T-helper 2 cell (primary cell): ENCODE results near the gene RGN.
"Not testable (repeated sequence)": the region's sequence is repeated elsewhere in the genome, so short reads cannot be mapped to it uniquely, and the experiment has no call there.

Experiments
- DNase-seq, 5 experiments: peaks; one replicate each; pipeline versions ENCODE4 v3.0.0 to v3.0.0-alpha.2; 2012 to 2022
- total RNA-seq, 2 donors: gene quantifications; one replicate each; lab custom pipeline; 2026; lab: John Stamatoyannopoulos, UW

The RGN gene
- 0 reads per million in 2 donors for total RNA-seq

GRCh38 chrX:47078129-47079043 lies at the start of gene RGN:
Gene RGN, plus strand, starts transcription at chrX:47078443. Its CDS starts 2,702 bp downstream, at chrX:47081145.
- DNase-seq, result no peak

GRCh38 chrX:47030339-47030738 lies 47.9 kb upstream of the RGN start:
- DNase-seq, result peak in 2 of 5 experiments; percentile 2 to 44

- no peak for DNase-seq
Measured at GRCh38 chrX:47047989-47048388, 30.3 kb upstream of the RGN start.

DNA sequence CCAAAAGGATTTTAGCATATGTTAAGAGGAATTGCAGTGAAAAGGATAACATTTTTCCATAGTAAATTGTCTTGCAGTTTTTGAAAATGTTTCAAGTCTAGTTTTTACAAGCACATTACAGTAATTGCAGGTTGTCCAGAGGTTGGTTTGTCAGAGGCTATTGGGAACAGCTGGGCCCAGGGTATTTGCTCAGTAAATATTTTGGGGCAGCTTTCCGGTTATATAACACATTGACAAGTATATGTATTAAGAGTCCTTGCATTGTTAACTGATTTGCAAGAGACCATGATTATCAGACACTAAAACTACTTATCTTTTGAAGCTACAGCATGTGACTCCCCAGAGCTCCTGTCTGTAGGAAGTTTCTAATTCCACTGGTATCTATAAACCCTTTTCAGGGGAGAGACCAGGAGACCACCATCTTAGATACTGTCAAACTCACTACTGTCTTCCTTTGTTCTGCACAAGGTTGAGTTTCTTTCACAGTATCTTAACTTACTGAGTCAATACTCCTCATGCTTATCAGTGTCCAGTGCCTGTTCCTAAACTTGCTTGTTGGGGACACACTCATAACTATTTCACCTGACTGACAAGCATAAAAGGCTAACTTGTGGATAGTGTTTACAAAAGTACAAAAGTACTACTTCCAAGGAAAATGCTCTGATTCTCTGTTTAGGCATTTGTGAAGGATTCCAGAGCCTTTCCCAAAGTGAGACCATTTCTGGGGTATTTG lies 18.9 kb upstream of the RGN start:
- DNase-seq, result no peak

DNA sequence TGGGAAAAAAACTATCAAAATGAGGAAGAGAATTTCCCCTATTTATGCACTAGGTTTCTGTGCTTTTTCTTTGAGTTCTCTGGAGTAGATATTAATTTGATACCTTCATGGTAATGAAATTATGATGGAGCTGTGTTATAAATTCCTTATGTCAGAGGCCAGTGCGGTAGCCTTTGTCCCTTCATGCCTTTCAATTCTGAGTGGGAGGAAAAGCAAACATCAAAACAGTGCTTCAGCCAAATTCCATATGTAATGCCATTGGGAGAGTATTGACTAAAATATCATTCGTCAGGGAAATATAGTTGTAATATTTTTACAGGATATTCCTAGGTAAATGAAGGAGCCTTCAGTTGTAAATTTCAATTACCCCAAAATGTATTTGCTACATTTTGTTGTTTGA lies 17.5 kb upstream of the RGN start:
- no peak for DNase-seq

GRCh38 chrX:47061238-47061919 lies 16.9 kb upstream of the RGN start:
- DNase-seq, result no peak

DNA sequence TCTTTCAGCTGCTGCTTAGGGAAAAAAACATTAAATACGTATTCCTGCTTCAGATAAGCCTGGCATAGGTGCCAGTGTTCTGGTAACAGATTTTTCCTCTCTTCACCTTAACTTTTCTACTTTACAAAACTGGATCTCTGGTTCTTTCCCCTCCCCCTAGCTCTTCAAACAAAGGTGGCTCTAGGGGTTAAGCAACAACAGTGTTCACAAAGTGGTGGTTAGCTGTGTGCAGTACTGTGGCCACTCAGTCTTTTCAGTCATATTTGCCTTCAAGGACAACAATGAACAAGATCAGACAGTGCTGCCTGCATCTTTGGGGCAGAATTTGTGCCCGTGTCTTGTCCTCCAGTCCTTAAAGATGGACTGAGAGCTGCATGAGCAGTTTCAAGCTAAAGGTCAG lies 15.1 kb upstream of the RGN start:
- DNase-seq, result no peak

GRCh38 chrX:47068214-47068613 lies 10.0 kb upstream of the RGN start:
- DNase-seq, result no peak

DNA sequence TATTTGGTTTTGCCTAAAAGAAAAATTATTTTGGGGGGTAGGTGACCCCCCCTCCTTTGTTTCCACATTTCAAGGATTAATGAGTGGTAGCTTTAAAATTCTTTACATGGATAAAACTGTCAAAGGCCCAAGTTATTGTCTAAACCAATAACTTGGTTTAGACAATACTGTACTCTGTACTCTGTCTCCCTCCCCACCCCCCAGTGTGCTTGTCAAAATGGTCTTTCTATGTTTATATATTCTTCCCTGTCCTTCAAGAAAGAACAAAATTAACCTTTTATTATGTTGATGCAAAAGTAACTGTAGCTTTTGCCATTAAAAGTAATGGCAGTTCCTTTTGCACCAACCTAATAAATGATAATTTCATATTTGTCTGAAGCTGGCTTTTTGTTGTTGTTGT lies 9.5 kb upstream of the RGN start:
- no peak for DNase-seq

- DNase-seq, result no peak
Measured at GRCh38 chrX:47080215-47080914, 2.1 kb downstream of the RGN start.

- DNase-seq, result no peak
Measured at GRCh38 chrX:47080915-47081236, 2.6 kb downstream of the RGN start.

DNA sequence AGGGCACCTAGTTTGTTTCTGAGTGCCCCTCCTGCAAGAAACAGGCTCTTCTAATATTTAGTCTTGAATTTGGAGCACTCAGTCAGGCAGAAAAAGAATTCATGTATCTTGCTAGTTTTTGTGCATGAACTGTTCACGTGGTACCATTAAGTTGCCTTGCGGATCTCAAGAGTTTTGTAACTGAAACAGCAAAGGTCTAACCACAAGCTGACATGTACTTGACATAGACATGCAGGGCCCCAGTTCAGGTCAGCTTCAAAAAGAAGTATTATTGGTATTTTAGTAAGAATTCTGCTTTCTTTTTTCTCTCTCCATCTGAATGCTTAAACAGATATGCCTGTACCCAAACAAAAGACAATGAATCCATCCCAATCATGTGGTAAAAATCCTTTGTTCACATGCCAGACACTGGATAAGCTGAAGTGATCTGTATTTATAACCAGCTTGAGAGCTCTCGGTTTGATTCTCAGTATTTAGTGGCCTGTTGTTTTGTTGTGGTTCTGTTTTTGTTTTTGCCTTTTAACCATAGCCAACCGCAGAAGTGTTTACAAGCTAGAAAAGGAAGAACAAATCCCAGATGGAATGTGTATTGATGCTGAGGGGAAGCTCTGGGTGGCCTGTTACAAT lies 13.0 kb downstream of the RGN start:
- DNase-seq, result peak in 1 of 5 experiments; percentile 64

GRCh38 chrX:47093248-47093647 lies 15.0 kb downstream of the RGN start:
- peak in 1 of 5 experiments; percentile 46 for DNase-seq

GRCh38 chrX:47093860-47094259 lies 15.6 kb downstream of the RGN start:
- no peak for DNase-seq

GRCh38 chrX:47097018-47097417 lies 18.8 kb downstream of the RGN start:
- DNase-seq, result no peak

GRCh38 chrX:47098338-47099094 lies 20.3 kb downstream of the RGN start:
- no peak for DNase-seq

GRCh38 chrX:47101206-47101605 lies 23.0 kb downstream of the RGN start:
- no peak for DNase-seq

DNA sequence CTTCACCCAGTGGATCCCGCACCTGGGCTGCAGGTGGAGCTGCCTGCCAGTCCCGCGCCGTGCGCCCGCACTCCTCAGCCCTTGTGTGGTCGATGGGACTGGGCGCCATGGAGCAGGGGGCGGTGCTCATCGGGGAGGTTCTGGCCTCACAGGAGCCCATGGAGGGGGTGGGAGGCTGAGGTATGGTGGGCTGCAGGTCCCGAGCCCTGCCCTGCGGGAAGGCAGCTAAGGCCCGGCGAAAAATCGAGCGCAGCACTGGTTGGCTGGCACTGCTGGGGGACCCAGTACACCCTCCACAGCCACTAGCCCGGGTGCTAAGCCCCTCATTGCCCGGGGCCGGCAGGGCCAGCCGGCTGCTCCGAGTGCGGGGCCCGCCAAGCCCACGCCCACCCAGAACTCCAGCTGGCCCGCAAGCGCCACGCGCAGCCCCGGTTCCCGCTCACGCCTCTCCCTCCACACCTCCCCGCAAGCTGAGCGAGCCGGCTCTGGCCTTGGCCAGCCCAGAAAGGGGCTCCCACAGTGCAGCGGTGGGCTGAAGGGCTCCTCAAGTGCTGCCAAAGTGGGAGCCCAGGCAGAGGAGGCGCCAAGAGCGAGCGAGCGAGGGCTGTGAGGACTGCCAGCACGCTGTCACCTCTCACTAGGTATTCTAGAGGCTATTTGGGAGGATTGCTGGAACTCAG lies 32.8 kb downstream of the RGN start:
- not testable (repeated sequence) for DNase-seq

DNA sequence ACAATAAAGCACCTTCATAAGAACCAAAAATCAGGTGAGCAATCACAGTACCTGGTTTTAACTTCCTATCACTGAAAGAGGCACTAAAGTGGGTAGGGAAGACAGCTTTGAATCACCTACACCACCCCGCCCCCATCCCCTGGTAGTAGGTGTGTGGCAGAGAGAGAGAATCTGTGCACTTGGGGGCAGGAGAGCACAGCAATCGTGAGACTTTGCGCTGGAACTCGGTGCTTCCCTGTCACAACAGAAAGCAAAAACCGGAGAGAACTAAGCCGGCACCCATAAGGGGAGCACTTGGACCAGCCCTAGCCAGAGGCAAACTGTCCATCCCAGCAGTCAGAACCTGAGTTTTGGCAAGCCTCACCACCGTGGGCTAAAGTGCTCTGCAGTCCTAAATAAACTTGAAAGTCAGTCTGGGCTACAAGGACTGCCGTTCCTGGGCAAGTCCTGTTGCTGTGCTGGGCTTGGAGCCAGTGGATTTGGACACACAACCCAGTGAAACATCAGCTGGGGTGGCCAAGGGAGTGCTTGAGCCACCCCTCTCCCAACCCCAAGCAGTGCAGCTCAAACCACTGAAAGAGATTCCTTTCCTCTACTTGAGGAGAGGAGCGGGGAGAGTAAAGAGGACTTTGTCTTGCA lies 34.2 kb downstream of the RGN start:
- DNase-seq, result no peak

- DNase-seq, result not testable (repeated sequence)
Measured at GRCh38 chrX:47116551-47117110, 38.4 kb downstream of the RGN start.
